Measurements from ENCODE around the gene HSPA9.

- TF ChIP-seq CTCF (conservative IDR thresholded peaks at IDR 0.05; ENCODE audit: low read length) (no peak), EZH2phosphoT487 (IDR thresholded peaks at IDR 0.05; ENCODE audit: borderline replicate concordance, low read depth, low read length) (no peak)
Measured at GRCh38 chr5:138533973-138534941, 40.9 kb downstream of the HSPA9 start.

All from OCI-LY7 (cell line).